Skeletal muscle tissue (tissue), 4 donors: ENCODE data around the gene CBFA2T3. TPM values are rescaled to one million over a fixed set of nuclear protein-coding genes. Genes with fewer than 3 reads are reported as not detected.

Source experiments
- H3K27ac ChIP-seq: one replicate; pipeline ENCODE4 v1.7.0; 2013; ENCODE audit warnings: mild to moderate bottlenecking, low read depth, low read length, inconsistent platforms
- H3K27me3 ChIP-seq, 3 donors: one replicate each; pipeline ENCODE4 v1.7.0; 2013; ENCODE audit warnings: low read length in 3 of 3; ENCODE audit not compliant: control insufficient read depth in 3 of 3, insufficient read depth in 3 of 3
- H3K36me3 ChIP-seq, 3 donors: one replicate each; pipeline ENCODE4 v1.7.0; 2013; ENCODE audit warnings: low read length in 3 of 3; ENCODE audit not compliant: control insufficient read depth in 3 of 3, insufficient read depth in 3 of 3
- H3K4me1 ChIP-seq, 3 donors: one replicate each; pipeline ENCODE4 v1.7.0; 2013; ENCODE audit warnings: low read length in 3 of 3, mild to moderate bottlenecking in 3 of 3; ENCODE audit not compliant: control insufficient read depth in 3 of 3, insufficient read depth in 3 of 3
- H3K4me3 ChIP-seq, 3 donors: one replicate each; pipeline ENCODE4 v1.7.0; 2013; ENCODE audit warnings: low read length in 3 of 3
- H3K9ac ChIP-seq, 3 donors: one replicate each; pipeline ENCODE4 v1.7.0; 2013; ENCODE audit warnings: low read length in 3 of 3, mild to moderate bottlenecking in 3 of 3, moderate library complexity in 2 of 3, low read depth in 1 of 3
- H3K9me3 ChIP-seq, 3 donors: one replicate each; pipeline ENCODE4 v1.7.0; 2013; ENCODE audit warnings: low read length in 3 of 3; ENCODE audit not compliant: control insufficient read depth in 3 of 3
- total RNA-seq: library from RNA; depleted of rRNA; stranded (reverse); fragments of >200 nt; gene quantifications from one replicate; pipeline ENCODE4 v1.2.3, GENCODE V29; 2014
- donor health status: Osteomylitis.

The CBFA2T3 gene
- total RNA-seq, 1 donor from 2014 or later = 2.1 TPM

DNA sequence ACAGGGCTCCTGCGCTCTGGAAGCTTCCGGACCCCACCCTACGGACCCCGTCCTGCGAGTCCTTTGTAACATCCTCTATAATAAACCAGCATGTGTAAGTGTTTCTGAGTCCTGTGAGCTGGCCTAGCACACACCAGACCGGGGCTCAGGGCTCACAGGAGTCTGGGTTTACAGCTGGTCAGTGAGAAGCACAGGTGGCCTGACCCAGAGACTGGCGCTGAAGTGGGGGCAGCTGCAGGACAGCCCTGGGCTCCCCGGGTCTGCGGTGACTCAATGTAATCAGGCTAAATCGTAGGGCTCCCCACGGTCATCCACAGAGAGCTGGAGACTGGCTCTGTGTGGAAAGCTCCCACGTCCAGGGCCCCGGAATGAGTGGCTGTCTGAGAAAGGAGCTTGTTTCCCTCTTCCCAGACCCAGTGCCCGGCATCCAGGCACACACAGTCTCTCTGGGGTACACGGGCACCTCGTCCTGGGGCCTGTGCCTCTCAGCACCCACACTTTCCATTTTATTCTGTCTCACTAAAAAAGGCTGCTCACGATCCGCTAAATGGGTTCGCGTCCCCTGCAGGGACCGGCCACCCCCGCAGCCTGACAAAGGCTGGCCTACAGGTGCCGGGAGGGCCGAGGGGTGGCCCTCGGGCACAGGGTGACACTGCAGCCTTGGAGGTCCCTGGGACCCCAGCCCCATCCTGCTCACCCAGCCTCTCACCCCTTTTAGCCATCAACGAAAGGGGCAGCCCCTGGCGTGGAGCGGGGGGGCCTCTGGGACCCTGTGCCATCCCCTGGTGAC, 18.9 kb upstream of the CBFA2T3 start:
- Histone ChIP-seq H3K27me3 (peaks cover 43 to 62% (median 61%) of the 10 kb centered on the region in 3 donors), H3K4me3 (no peak overlapping the region), H3K4me1 (no peaks in the 10 kb centered on the region), H3K9me3 (peaks cover 2 to 18% (median 4%) of the 10 kb centered on the region in 3 donors), H3K36me3 (no peaks in the 10 kb centered on the region), H3K27ac (no peak overlapping the region), H3K9ac (no peak overlapping the region)

DNA sequence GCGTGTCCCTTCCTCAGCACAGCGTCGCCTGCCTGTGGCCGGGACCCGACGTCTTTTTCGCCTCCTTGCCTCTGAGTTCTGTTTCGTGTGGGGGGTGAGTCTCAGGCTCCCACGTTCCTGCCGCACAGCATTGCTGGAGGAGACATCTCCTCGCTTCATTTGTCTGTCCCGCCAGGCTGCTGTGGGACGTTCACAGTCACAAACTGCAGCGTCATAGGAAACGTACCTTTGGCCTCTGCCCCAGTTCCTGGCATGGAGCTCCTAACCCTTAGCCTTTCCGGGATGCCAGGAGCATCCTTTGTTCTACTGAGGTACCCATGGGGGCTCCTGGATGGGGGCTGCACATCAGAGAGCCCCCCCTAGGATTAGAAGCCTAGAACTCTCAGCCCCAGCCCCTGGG, 18.2 kb upstream of the CBFA2T3 start:
- Histone ChIP-seq H3K27ac (no peak overlapping the region), H3K9ac (no peak overlapping the region), H3K4me3 (no peak overlapping the region), H3K36me3 (no peaks in the 10 kb centered on the region), H3K27me3 (peaks cover 40 to 62% (median 61%) of the 10 kb centered on the region in 3 donors), H3K9me3 (peaks cover 2 to 14% (median 4%) of the 10 kb centered on the region in 3 donors), H3K4me1 (no peaks in the 10 kb centered on the region)

DNA sequence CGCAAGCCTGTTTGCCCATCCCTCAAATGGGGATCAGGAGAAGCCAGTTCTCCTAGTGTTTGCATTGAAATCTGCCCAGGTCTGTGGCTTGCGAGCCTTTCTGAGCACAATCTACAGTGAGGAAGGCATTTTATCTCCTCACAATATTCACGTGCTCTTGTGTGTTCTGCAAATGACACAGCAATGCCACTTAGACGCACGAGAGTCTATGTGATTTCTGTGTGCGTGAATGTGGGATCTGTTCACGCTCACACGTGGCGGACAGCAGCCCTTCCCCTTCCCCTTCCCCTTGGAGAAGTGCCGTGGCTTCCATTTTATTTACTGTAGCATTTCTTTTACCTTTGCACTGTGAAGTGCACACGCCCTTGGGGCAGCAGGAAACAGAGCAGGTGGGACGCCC, 17.7 kb upstream of the CBFA2T3 start:
- H3K36me3 ChIP-seq = no peaks in the 10 kb centered on the region
- H3K9ac ChIP-seq = no peak overlapping the region
- H3K27ac ChIP-seq = no peak overlapping the region
- peaks cover 41 to 62% (median 61%) of the 10 kb centered on the region in 3 donors for H3K27me3 ChIP-seq
- H3K4me1 ChIP-seq = no peaks in the 10 kb centered on the region
- peaks cover 2 to 10% (median 4%) of the 10 kb centered on the region in 3 donors for H3K9me3 ChIP-seq
- no peak overlapping the region for H3K4me3 ChIP-seq

DNA sequence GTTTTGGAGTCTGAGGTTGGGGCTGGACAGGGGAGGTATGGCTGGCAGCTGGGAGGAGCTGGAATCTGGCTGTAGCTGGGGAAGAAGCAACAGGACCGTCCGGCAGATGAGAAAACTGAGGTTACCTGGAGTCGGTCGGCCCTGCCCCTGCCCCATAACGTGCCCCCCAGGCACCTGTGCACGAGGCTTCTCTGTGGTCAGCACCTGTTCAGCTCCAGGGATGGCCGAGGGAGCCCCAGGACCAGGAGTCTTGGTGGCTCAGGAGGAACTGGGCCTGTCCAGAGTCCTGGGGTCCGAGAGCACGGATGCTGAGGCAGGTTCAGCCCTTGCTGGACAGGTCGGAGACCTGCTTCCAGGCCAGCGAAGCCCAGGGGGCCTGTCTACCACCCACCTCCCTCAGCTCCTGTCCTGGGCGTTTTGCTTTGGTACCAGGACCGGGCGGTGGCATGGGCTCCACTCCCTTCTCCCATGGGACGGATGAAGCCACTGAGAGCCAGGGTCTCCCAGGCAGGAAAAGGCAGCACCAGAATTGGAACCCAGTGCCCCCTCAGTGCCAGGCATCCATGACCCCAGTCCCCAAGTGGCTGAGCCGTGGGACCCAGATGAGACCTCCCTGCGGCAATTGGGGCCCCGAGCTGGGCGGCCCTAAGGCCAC, 17.1 kb upstream of the CBFA2T3 start:
- H3K27ac ChIP-seq = no peak overlapping the region
- H3K4me1 ChIP-seq = no peaks in the 10 kb centered on the region
- no peaks in the 10 kb centered on the region for H3K36me3 ChIP-seq
- H3K4me3 ChIP-seq = no peak overlapping the region
- peaks cover 42 to 68% (median 67%) of the 10 kb centered on the region in 3 donors for H3K27me3 ChIP-seq
- H3K9ac ChIP-seq = no peak overlapping the region
- H3K9me3 ChIP-seq = peaks cover 2 to 10% (median 4%) of the 10 kb centered on the region in 3 donors

DNA sequence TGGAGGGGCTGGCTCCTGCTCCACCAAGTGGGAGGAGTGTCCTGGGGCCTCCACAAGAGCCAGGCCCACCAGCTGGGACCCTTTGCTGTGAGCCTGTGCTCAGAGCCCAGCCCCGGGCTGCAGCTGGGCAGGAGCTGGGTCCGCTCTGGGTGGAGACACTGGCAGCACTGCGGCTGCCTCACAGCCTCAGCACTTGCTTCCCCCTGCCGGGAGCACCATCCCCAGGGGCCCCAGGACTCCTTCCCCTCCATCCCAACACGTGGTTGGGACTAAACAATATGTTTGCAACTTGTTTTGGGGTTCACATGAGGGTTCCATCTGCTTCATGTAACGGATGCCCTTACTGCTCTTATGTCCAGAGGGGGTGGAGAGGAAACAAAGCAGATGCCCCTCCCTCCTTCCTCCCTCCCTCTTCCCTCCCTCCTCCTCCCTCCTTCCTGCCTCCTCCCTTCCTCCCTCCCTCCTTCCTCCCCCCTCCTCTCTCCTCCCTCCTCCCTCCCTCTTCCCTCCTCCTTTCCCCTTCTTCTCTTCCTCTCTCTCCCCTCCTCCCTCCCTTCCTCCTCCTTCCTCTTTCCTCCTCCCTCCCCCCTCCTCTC, 16.3 kb upstream of the CBFA2T3 start:
- Histone ChIP-seq H3K27me3 (peaks cover 49 to 75% (median 73%) of the 10 kb centered on the region in 3 donors), H3K4me1 (no peaks in the 10 kb centered on the region)

DNA sequence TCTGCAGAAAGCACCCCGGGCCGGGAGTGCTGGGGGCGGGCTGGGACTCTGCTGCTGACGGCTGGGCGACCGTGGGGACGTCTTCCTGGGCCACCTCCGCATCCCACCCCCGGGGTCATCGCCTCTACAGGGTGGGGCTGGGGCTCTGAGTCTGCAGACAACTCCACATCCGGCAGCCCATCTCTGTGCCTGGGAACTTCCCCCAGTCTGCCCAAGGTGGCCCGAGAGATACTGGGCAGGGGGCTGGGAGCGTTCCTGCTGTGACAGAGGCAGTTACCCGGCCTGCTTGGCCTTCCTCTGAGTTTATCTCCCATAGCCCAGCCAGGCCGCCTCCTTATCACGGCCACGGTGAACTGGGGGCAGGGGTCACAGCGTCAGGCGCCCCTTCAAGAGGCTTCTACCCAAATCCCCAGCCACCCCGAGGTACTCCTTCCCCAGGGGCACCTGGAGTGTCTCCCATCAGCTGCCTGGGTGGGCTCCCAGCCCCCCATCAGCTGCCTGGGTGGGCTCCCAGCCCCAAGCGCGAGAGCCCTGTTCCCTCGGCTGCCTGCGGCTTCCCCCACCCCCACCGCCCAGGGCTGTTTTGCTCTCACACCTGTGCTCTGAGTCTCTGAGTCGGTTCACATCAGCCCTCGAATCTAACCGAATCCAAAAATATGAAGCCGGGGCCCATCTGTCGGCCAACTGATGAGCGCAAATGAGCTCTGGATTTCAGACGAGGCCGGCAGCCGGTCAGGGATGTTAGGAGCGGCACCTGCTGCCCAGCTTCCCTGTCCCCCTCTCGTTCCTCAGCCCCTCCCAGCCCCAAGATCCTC, 15.6 kb upstream of the CBFA2T3 start:
- Histone ChIP-seq H3K9ac (no peak overlapping the region), H3K36me3 (no peaks in the 10 kb centered on the region), H3K9me3 (peaks cover under 1 to 3% (median under 1%) of the 10 kb centered on the region in 3 donors), H3K4me1 (no peaks in the 10 kb centered on the region), H3K27ac (no peak overlapping the region), H3K4me3 (no peak overlapping the region), H3K27me3 (peaks cover 49 to 78% (median 75%) of the 10 kb centered on the region in 3 donors)

More for the DNA sequence above, 16.3 kb upstream of the CBFA2T3 start:
- H3K4me3 ChIP-seq = no peak overlapping the region
- peaks cover 2 to 8% (median 4%) of the 10 kb centered on the region in 3 donors for H3K9me3 ChIP-seq
- no peak overlapping the region for H3K27ac ChIP-seq
- H3K9ac ChIP-seq = no peak overlapping the region
- no peaks in the 10 kb centered on the region for H3K36me3 ChIP-seq

DNA sequence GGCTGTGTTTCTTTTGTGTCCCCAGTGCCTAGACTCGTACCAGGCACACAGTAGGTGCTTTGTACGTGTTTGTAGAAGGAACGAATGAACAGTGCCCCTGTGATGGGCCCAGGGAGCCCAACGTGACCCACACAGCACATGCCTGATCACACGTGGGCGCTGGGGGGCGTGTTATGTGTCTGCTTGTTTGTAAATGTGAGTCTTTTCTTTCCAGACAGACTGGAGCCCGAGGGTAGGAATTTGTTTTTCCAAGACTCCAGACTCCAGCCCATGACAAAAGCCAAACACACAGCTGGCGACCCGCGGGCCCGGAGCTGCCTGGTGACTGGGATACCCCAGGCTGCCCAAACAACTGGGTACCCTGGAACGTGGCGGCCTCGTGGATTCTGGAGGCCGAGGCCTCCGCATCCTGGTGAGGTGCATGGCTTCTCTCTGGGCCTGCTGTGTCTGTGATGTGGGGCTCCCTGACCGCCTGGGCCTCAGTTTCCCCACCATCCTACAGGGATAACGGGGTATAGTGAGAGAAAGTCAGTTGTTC, 14.9 kb upstream of the CBFA2T3 start:
- Histone ChIP-seq H3K9ac (no peak overlapping the region), H3K27me3 (peaks cover 47 to 78% (median 77%) of the 10 kb centered on the region in 3 donors), H3K9me3 (no peaks in the 10 kb centered on the region), H3K27ac (no peak overlapping the region), H3K4me1 (no peaks in the 10 kb centered on the region), H3K36me3 (no peaks in the 10 kb centered on the region), H3K4me3 (no peak overlapping the region)

DNA sequence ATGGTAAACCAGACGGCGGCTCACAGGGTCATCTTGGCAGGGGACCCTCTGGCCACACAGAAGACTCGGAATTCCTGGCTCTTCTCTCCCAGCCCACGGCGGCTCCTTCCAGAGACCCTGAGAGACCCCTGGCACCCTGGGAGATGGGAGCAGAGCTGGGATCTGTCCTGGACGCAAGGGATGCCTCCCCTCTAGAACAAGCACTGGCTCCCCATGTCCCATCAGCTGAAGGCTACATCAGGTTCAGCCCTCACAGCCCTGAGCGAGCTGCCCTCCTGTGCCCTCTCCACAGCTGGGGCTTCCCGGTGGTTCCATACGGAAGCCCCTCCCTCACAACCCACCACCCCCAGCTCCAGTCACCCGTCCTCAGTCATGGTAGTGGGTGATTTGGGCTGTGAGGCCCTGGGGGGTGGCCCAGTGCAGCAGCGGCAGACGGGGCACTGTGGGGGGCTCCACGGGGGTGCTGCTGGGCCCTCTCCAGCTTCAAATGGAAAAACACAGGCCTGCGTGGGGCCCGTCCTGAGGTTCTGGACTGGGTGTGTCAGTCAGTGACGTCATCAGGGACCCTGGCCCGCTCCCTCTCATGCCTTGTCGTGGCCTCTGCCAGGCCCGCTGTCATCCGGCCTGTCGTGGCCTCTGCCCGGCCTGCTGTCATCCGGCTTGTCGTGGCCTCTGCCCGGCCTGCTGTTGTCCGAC, 13.0 kb upstream of the CBFA2T3 start:
- Histone ChIP-seq H3K4me1 (no peaks in the 10 kb centered on the region), H3K36me3 (no peaks in the 10 kb centered on the region), H3K27ac (no peak overlapping the region), H3K4me3 (no peak overlapping the region), H3K27me3 (peaks cover 41 to 74% (median 72%) of the 10 kb centered on the region in 3 donors), H3K9ac (no peak overlapping the region), H3K9me3 (no peaks in the 10 kb centered on the region)
